SU-DHL-6 (cell line): Measurements from ENCODE around the gene ANKRD33.

Experiments used
- H2AFZ ChIP-seq: fragments of 200-600 bp; sonication (generic); 2 replicates; pipeline ENCODE4 v1.6.1; 2014; ENCODE audit warnings: low read depth, mild to moderate bottlenecking, moderate library complexity, mixed read lengths, antibody characterized with exemption, low read length; ENCODE audit not compliant: severe bottlenecking
- H3F3A ChIP-seq: fragments of 200-600 bp; shearing (Covaris generic); 2 replicates; pipeline ENCODE4 v1.6.0; 2016; ENCODE audit warnings: antibody characterized with exemption, mild to moderate bottlenecking; ENCODE audit not compliant: insufficient read depth
- H3K27ac ChIP-seq: fragments of 200-600 bp; sonication (generic); 2 replicates; pipeline ENCODE4 v1.5.1; 2016; ENCODE audit warnings: low read depth, mild to moderate bottlenecking, low read length, moderate library complexity, mixed read lengths
- H3K27me3 ChIP-seq: fragments of 200-600 bp; sonication (generic), shearing (Covaris generic); 2 replicates; pipeline ENCODE4 v1.6.0; 2014; ENCODE audit warnings: mild to moderate bottlenecking, low read length
- H3K36me3 ChIP-seq: fragments of 200-600 bp; sonication (generic); 2 replicates; pipeline ENCODE4 v1.6.1; 2014; ENCODE audit warnings: mild to moderate bottlenecking, low read length, mixed read lengths
- H3K4me2 ChIP-seq: fragments of 300-600, 200-600 bp; shearing (Covaris generic), sonication (generic); 2 replicates; pipeline ENCODE4 v1.6.0; 2014; ENCODE audit warnings: low read length, low read depth, mild to moderate bottlenecking; ENCODE audit not compliant: poor library complexity, severe bottlenecking
- H3K4me3 ChIP-seq: fragments of 200-600 bp; sonication (generic); 2 replicates; pipeline ENCODE4 v1.5.1; 2014; ENCODE audit warnings: antibody characterized with exemption, low read length, mild to moderate bottlenecking, mixed read lengths; ENCODE audit not compliant: insufficient read depth, poor library complexity, severe bottlenecking
- H3K79me2 ChIP-seq: fragments of 200-600 bp; sonication (generic); 2 replicates; pipeline ENCODE4 v1.6.1; 2014; ENCODE audit warnings: mild to moderate bottlenecking, low read length, moderate library complexity; ENCODE audit not compliant: insufficient read depth
- H3K9ac ChIP-seq: fragments of 200-600 bp; sonication (generic); 2 replicates; pipeline ENCODE4 v1.7.0; 2014; ENCODE audit warnings: mild to moderate bottlenecking, low read length
- H3K9me2 ChIP-seq: fragments of 200-600 bp; sonication (generic); replicated peaks from 2 replicates; pipeline ENCODE4 v1.6.1; 2014; ENCODE audit warnings: low read length; ENCODE audit not compliant: insufficient read depth
- H3K9me3 ChIP-seq: fragments of 200-600 bp; sonication (generic); 2 replicates; pipeline ENCODE4 v1.6.1; 2014; ENCODE audit warnings: low read length, mixed read lengths; ENCODE audit not compliant: insufficient read depth
- H4K20me1 ChIP-seq: fragments of 200-600 bp; sonication (generic); 2 replicates; pipeline ENCODE4 v1.6.1; 2014; ENCODE audit warnings: low read depth, mild to moderate bottlenecking, antibody characterized with exemption, low read length, moderate library complexity, mixed read lengths
- CTCF ChIP-seq: fragments of 200-600 bp; sonication (generic); IDR thresholded peaks from one replicate; pipeline ENCODE4 v1.5.1; 2017; ENCODE audit warnings: antibody characterized with exemption, mild to moderate bottlenecking, low read length, moderate library complexity; ENCODE audit not compliant: insufficient read depth, poor library complexity, severe bottlenecking
- EZH2phosphoT487 ChIP-seq: fragments of 200-600 bp; sonication (generic), shearing (Covaris generic); conservative IDR thresholded peaks from 2 replicates; pipeline ENCODE4 v1.6.1; 2018; ENCODE audit warnings: mild to moderate bottlenecking, antibody characterized with exemption, low read length, moderate library complexity, mixed read lengths

ANKRD33 gene

GRCh38 chr12:51932218-51933076 lies 44.5 kb downstream of the ANKRD33 start:
- H3K4me2 ChIP-seq: no peak overlapping the region
- H3K9me3 ChIP-seq: no peaks in the 10 kb centered on the region
- no peaks in the 10 kb centered on the region for H3K79me2 ChIP-seq
- H3F3A ChIP-seq: no peaks in the 10 kb centered on the region
- no peaks in the 10 kb centered on the region for H3K36me3 ChIP-seq
- no peaks in the 10 kb centered on the region for H3K27me3 ChIP-seq
- no peak overlapping the region for H2AFZ ChIP-seq
- no peak overlapping the region for H3K4me3 ChIP-seq
- no peak overlapping the region for H3K9ac ChIP-seq
- no peak for TF ChIP-seq CTCF
- no peak for TF ChIP-seq EZH2phosphoT487
- H3K27ac ChIP-seq: no peak overlapping the region
- no peaks in the 10 kb centered on the region for H3K9me2 ChIP-seq
- no peaks in the 10 kb centered on the region for H4K20me1 ChIP-seq

- TF ChIP-seq EZH2phosphoT487: no peak
- no peak for TF ChIP-seq CTCF
- H4K20me1 ChIP-seq: no peaks in the 10 kb centered on the region
- H3K4me3 ChIP-seq: no peak overlapping the region
- no peaks in the 10 kb centered on the region for H3K36me3 ChIP-seq
- no peaks in the 10 kb centered on the region for H3K9me2 ChIP-seq
- no peaks in the 10 kb centered on the region for H3F3A ChIP-seq
- no peak overlapping the region for H2AFZ ChIP-seq
- no peak overlapping the region for H3K27ac ChIP-seq
- H3K27me3 ChIP-seq: no peaks in the 10 kb centered on the region
- H3K4me2 ChIP-seq: no peak overlapping the region
- no peak overlapping the region for H3K9ac ChIP-seq
- no peaks in the 10 kb centered on the region for H3K79me2 ChIP-seq
- no peaks in the 10 kb centered on the region for H3K9me3 ChIP-seq
Observed at GRCh38 chr12:51934080-51934479, 46.2 kb downstream of the ANKRD33 start.

- Histone ChIP-seq H3K27me3 (no peaks in the 10 kb centered on the region), H3K79me2 (no peaks in the 10 kb centered on the region), H3K36me3 (no peaks in the 10 kb centered on the region), H3K9me2 (no peaks in the 10 kb centered on the region), H2AFZ (no peak overlapping the region), H4K20me1 (no peaks in the 10 kb centered on the region), H3K4me3 (no peak overlapping the region), H3F3A (no peaks in the 10 kb centered on the region), H3K27ac (no peak overlapping the region), H3K9ac (no peak overlapping the region), H3K4me2 (no peak overlapping the region), H3K9me3 (no peaks in the 10 kb centered on the region)
- TF ChIP-seq EZH2phosphoT487: no peak
- TF ChIP-seq CTCF: no peak
Observed at GRCh38 chr12:51937926-51938325, 50.0 kb downstream of the ANKRD33 start.
